HG03432 (cell line): Measurements from ENCODE around the gene DUSP5.

Source experiments
- ATAC-seq: cut with Tn5 transposase; IDR thresholded peaks from one replicate; pipeline ENCODE4 v1.9.1; 2021; ENCODE audit warnings: mild to moderate bottlenecking, moderate library complexity; ENCODE audit not compliant: unreplicated experiment

The DUSP5 gene

DNA sequence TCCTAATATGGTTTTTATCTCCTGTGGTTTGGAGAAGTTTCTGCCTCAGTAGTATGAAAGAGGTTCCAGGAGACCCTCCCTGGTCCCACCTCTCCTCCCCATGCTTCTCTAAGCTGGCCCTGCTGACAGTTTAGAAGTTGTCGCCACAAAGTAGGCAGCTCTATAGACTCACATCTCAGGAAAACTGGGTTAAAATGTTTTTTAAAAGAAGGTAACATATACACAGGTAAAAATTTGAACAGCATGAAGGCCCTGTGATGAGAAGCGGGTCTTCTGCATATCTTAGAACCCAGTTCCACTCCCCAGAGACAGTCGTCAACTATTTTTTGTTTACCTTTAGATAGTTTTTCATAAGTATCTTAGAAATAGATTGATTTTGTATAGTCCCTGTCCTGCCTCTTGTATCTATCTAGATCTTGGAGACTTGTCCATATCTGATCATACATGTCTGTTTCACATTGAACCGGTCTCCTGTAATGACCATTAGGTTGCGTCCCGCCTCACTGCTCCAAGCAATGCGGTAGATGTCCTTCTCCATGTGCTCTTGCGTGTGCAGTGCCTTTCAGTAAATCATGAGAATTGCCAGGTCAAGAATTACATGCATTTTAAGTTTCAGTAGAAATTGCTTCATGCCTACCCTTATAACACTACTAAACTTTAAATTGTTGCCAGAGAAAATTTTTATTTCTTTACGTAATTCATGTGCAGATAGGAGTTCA lies 2.2 kb downstream of the DUSP5 start:
- no peak for ATAC-seq

DNA sequence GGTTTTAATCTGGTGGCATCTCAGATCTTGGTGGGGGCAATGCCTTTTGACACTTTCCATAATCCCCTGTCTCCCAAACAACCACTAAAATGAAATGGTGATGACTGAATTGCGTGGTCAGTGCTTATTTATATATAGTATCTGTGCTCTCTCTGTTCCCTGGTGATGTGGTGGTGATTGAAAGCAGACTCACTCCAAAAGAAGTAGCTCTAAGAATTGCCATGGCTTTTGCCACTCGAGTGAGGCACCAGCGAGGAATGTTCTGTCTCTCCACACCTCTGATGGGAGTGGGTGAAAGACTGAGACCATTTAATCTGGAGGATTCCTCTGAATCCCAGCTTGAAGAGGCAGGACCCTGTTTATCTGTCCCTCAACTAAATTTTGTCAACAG lies 2.8 kb downstream of the DUSP5 start:
- ATAC-seq = no peak

DNA sequence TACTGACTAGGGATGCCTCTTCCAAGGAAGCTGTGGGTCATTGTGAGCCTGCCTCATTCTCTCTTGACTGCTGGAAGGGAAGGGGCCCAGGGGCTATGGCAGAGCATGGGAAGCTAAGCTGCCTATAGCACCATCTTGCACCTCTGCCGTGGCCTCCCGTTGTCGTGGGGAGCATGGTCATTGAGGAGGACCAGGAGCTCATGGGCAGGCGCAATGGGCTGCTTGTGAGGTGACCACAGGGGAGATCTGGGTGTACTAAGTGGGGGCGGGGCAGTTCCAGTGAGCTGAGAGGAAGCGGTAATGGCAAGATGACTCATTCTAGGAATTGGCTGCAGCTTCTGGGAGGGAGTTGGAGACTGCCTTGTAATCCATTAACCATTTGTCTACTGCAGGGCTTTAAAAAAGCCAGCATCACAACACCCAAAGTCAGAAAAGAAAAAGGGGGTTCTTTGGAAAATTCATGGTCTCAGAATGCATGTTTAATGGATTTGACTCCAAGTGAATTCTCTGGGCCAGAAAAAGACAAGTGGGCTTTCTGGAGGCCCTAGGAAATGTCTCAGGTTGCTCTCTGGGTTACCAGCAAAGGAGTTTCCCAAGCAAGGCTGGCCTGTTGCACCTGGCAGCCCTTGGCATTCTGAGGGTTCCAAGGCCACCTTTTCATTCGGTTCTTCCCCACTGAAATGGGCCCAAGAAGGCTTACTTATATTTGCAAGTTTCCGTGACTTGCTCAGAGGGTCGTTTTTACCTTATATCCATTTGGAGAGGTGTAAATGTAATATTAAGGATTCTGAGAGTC lies 3.6 kb downstream of the DUSP5 start:
- ATAC-seq = peak; percentile 15

DNA sequence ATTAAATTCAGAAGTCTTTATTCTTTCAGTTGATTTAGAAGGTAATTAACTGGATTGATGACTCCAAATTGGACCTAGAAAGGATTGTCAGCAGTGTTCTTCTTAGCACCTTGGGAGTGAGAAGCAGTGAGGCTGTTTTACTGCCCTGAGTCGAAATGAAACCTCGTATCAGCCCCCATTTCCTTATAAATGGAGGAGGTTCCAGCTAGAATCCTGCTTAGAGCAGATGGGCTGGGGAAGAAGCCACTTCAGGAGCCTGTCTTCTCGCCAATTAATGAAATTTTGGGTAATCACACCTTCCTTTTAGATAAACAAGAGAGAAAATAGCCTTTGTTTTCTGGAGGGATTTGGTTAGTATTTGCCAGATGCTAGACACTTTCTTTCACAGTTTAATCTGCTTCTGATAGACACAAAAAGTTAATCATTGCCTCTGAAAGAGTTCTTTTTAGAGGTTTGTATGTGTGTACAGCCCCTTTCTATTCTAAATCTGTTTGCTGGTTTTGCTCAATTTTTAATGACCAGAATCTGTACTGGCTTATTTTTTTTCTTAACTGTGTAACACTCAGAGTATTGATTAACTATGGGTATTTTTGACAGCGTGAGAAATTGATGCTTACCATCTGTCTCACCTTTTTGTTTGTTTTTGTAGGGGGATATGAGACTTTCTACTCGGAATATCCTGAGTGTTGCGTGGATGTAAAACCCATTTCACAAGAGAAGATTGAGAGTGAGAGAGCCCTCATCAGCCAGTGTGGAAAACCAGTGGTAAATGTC lies 4.6 kb downstream of the DUSP5 start:
- ATAC-seq = no peak

DNA sequence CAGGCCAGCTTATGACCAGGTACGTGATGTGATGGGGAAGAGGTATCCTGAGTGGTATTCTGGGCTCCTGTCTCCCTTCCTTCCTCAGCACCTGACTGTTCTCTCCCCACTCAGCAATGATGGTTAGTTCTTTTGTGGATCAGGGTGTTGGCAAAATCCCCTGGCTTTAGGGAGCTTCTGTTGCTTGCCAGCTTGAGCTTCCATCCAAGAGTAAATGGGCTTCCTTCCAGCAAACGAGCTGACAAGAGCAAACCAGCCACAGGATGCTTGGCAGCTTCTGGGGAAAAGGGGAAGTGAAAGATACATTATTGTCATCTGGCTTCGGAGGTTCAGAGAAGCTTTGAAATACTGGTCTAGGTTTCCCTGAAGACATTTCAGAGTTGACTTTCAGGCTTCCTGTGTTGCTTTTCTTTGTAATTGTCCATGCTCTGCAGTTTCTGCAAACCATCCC lies 5.2 kb downstream of the DUSP5 start:
- ATAC-seq = peak; percentile 41

DNA sequence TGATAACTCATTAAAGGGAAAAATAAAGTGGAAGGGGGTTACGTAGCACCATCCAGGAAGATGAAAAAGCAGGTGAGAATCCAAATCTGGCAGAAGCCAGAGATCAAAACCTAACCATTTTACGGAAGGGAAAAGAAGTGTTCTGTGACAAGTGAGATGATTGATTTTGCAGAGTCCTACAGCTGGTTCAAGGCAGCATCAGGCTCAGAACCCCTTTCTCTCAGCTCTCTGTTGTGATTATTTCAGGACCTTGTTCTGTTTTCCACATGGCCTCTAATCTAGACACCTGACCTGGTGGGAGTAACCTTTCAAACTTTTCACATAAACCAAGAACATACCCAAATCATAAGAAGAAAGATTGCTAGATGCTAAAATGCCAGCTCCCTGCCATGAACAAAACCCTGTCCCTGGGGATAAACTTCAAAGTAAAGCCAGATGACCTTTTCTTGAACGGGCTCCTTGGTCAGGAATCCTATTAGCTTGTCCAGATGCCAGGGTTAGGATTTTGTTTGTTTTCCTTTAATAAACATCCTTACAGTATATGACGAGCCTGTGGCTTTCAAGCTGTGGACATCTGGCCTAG lies 5.9 kb downstream of the DUSP5 start:
- ATAC-seq = no peak

DNA sequence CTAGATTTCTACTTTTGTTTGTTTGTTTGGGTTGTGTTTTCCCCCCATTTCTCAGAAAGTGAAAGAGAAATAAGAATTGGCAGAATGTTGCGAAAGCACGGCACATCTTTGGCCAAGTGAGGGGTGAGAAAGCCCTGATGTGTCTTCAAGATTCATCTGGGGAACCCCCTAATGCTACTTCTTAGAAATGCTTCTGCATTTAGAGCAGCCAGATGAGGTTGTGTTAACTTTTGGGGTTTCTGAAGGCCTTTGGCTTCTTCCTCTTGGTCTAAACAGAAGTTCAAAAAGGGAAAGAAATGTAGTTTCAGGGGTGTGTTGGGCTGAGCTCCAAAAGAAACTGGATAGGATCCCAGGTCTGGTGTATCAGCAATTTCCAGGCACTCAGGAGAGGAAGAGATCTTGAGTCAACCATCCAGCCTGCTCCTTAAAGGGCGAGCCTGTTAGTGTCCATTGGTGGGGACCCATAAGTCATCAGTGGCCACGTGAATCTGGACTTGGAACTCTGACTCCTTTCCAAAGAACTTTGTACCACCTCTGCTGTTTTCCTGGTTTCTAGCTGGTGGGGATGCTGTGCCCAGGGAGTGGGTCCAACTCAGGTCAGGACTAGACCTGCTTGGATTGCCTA lies 6.5 kb downstream of the DUSP5 start:
- peak; percentile 61 for ATAC-seq

DNA sequence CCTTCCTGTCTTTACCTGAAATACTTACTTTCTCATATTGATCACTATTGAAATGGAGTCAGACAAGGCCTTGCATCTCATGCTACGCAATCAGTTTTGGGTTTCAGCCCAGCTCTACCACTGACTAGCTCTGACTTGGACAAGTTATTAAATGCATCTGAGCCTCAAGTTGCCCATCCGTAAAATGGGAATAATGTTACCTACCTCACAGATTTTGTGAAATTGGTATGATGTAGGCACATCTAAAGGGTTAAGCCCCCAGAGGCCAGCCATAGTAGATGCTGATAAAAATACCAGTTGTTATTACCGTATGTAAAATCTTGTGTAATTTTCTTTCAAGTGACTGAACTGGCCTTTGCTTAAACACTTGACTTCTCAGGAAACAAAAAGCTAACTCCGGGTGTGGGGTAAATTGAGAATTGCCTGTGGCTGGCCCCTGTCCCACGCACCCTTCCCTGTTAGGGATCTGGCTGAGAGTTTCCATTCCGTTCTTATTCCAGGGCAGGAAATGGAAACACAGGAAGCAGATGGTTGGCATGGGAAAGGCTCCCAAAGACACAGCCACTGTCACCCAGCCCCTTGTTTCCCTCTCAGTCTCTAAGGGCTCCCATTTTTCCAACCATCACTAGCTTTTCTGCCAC lies 7.5 kb downstream of the DUSP5 start:
- ATAC-seq = no peak

DNA sequence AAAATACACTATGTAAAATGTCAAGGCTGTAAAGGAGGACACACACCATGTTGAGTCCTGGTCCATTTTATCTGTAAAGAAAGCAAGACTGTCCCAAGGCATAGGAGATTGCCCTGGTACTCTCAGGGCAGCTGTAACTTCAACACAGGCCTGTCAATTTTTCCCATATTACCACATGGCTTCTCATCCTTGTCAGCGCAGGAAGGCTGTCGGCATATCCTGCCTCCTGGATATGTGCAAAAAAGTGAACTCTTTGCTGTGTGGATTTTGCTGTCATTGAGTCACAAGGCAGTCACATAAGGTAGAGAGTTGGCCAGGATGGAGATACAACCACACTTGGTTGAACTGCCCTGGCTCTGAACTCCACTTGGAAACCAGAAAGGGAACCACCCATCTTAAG lies 8.7 kb downstream of the DUSP5 start:
- no peak for ATAC-seq

DNA sequence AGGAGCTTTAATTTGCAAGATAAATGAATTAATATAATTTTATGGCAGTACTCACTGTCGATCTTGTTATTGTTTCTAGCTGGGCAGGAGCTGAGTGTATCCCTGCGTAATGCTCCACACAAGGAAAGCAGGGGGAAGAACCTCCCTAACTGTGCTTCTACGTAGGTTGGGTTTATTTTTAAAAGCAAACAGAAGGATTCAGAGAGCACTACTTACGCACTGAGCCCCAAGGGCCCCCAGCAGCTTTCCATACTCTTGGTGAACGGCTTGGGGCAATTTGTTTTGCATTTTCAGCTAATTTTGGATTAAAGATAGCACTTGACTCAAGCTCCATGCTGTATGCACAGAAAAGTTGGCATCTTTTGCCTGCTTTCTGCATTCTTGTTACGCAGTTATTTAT lies 9.6 kb downstream of the DUSP5 start:
- no peak for ATAC-seq

DNA sequence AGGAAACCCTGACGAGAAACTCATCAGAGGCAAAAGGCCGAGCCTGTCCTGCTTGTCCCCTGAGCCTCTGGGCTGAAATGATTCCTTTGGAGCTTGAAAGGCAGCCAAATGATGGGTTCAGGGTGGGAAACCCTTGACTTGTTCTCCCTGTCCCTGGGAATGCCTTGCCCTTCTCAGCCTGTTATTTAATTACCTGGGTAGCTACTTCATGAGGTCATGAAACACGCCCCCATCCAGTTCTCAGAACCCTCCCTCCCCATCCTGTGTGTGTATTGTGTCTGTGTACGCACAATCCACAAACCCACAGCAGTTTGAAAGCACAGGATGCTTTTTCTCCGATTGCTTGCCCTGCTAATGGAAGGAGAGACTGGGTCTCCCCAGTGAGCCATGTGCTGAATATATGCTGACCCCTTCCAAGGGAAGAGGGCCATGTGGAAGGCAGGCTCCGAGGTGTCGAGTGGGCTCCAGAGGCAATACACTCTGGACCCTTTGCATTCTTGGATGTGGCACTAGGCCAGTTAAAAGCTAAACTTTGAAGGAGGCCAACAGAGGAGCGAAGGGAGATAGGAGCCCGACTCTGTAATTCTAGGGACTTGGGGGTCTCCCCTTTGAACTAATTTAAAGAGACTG lies 10.6 kb downstream of the DUSP5 start:
- no peak for ATAC-seq

DNA sequence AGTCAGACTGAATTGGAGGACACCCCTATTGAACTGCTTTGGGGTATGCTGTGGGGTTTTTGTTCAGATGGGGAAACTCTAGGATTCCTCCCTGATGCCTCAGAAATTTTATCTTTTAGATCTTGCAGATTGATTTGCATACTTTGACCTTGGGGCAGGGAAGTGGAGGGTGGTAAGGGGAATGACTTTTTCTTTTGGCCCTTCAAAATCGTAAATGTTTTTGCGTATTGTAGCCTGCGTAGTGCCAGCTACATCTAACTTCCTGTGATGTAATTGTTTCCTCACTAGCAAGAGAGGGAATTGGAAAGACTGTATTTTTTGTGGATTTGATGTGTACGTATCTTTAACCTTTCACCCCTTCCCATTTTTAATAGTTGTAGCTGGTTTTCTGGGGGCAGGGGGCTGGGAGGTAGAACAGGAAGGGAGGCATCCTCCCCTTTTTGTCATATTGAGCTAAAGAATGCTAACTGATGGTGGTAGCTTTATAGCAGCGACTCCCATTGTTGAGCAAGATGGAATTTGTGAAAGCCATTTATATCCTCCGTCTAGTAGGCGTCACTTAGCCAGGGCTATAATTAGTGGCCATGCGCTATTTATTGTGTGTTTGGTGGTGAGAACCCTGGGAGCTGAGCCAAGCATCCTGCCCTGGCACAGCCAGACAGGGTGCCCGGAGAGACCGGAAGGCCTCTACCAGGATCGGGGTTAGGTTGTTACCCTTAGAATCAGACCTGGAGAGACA lies 11.3 kb downstream of the DUSP5 start:
- no peak for ATAC-seq

DNA sequence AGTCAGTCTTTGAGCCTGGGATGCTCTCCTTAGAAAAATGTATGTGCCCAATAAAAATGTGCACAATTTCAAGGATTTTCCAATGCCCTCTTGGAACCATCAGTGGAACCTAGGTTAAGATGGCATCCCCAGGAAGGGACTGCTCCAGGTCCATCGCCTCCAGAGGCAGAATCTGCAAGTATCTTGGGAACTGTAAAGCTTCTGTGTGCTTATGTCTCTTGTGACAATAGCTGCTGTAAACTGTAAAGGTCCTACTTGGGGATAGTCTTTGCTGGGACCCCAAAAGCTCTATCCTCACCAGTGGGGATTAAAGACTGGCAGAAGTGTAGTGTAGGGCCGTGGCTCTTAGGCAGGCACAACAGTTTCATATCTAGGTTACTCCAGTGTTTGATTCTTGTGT lies 11.9 kb downstream of the DUSP5 start:
- ATAC-seq = no peak

DNA sequence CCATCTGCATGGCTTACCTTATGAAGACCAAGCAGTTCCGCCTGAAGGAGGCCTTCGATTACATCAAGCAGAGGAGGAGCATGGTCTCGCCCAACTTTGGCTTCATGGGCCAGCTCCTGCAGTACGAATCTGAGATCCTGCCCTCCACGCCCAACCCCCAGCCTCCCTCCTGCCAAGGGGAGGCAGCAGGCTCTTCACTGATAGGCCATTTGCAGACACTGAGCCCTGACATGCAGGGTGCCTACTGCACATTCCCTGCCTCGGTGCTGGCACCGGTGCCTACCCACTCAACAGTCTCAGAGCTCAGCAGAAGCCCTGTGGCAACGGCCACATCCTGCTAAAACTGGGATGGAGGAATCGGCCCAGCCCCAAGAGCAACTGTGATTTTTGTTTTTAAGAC lies 12.4 kb downstream of the DUSP5 start:
- ATAC-seq = no peak

DNA sequence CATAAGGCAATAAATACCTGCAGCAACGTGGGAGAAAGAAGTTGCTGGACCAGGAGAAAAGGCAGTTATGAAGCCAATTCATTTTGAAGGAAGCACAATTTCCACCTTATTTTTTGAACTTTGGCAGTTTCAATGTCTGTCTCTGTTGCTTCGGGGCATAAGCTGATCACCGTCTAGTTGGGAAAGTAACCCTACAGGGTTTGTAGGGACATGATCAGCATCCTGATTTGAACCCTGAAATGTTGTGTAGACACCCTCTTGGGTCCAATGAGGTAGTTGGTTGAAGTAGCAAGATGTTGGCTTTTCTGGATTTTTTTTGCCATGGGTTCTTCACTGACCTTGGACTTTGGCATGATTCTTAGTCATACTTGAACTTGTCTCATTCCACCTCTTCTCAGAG lies 13.0 kb downstream of the DUSP5 start:
- no peak for ATAC-seq

DNA sequence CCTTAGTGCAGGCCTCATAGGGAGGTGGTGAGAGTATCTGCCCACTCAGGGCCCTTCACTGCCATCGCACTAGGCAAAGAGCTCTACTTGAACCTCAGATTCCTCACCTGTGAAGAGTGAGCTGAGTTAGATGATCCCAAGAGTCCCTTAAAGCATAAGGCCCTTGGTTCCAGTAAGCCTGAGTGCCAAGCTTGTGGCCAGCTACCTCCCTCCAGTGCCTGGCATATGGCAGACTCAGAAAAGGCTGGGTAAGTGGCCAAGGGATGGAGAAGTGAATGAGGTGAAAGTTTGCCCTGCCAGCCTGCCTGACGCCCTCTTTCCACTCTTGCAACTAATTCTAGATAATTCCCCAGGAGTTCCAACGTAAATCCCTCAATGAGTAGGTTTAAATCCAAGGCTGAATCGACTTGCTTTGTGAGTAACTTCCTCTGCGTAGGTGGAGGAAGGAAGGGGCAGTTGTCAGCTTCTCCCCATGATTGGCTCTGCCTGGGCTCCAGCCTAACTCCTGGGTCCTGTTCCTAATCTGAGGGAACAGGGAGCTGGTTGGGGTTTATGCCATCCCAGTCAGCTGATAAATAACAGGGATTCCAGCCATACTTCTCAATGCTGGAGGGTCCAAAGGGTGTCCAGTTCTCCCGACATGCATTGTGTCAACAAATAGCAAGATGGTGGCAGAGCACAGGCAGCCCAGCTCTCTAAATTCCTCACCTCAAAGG lies 14.2 kb downstream of the DUSP5 start:
- no peak for ATAC-seq

DNA sequence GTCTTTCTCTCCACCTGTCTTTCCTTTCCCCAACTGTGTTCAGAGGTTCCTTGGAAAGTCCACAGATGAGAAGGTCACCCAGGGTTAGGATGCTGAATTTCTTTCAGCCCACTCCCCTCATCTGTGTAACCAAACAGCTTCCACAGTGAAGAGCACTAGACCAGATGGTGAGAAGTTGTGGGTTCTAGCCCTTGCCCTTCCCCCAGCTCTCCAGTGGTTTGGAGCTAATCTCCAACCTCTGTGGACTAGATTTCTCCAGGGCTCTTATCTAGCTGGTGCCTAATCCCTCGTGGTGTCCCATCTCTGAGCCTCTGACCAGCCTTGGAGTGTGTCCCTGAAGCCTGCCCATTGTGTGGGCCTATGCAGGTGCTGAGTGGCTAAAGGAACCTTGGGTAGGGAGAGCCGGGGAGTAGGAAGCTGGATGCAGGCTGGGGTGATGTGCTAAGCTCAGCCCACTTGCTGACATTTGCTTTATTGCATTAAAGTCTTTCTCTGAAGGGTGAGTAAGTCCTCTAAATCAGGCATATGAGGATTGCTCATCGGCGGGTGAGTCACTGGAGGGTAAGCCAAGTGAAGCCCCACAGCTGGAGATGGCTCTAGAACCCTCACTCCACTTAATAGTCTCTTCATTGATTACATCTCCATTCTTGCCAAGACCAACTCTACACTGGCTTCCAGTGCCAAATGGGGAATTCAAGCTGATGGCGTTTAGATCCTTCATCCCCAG lies 14.9 kb downstream of the DUSP5 start:
- ATAC-seq = no peak

DNA sequence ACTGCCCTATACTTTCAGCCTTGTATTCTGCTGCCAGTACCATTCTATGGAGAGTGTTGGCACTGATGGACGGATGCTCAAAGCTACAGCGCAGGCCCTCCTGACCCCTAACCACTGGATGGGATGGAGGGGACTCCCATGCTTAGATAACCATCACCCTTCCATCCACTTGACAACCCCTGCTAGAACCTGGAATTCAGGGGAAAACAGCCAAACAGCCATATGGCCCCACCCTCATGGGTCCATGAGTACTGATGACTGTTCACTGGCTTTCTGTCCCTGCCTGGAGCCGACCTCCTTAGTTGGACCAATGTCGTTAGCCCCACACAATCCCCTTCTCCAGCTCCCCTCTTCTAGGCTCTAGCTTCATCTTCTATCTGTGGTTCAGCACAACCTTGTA lies 16.2 kb downstream of the DUSP5 start:
- no peak for ATAC-seq
